Retinal pigment epithelial cell (primary cell): ENCODE measurements around the gene LINGO1.

Experiments
- DNase-seq: peaks from one replicate; pipeline ENCODE4 v3.0.0-alpha.2; 2010; ENCODE audit warnings: low read depth
- H3K4me3 ChIP-seq: 2 replicates; pipeline ENCODE4 v1.5.1; 2011; ENCODE audit warnings: mild to moderate bottlenecking, low read length, control low read depth, moderate library complexity
- TF ChIP-seq, protein P1 (sequence below): conservative IDR thresholded peaks from 2 replicates; pipeline ENCODE4 v1.5.1; 2011; ENCODE audit warnings: low read depth, low read length, control low read depth, inconsistent platforms

Gene LINGO1

DNA sequence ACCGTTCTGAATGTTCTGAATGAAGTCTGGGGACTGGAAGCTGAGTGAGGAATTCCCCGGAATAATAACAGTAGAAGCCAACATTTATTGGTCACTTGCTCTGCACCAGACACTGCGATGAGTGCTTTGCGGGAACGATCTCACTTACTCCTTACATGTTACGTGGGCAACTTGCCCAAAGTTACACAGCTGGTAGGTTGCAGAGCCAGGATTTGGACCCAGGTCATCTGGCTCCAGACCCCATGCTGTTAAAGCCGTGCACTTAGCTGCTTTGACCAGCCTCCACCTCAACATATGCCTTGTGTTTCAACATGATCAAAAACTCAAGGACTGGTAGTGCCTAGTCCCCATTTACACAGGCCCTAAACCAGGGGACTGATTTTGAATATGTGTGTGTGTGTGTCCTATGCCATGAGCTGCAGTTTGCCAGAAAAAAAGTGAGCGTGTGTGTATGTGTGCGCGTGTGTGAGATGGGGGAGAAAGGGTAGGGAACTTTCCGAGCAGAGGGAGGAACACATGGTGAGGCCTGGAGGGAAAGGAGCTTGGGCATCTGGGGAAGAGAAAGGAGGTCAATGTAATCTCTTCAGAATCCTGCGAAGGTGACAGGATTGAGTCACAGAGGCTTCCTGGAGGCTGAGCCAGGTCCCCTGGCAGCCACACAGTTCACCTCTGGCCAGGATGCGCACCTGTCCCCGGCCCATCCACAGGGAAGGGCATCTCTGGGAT is 28.9 kb downstream of the LINGO1 start:
- no peak overlapping the region for H3K4me3 ChIP-seq
- DNase-seq = no peak
- TF ChIP-seq, protein P1, sequence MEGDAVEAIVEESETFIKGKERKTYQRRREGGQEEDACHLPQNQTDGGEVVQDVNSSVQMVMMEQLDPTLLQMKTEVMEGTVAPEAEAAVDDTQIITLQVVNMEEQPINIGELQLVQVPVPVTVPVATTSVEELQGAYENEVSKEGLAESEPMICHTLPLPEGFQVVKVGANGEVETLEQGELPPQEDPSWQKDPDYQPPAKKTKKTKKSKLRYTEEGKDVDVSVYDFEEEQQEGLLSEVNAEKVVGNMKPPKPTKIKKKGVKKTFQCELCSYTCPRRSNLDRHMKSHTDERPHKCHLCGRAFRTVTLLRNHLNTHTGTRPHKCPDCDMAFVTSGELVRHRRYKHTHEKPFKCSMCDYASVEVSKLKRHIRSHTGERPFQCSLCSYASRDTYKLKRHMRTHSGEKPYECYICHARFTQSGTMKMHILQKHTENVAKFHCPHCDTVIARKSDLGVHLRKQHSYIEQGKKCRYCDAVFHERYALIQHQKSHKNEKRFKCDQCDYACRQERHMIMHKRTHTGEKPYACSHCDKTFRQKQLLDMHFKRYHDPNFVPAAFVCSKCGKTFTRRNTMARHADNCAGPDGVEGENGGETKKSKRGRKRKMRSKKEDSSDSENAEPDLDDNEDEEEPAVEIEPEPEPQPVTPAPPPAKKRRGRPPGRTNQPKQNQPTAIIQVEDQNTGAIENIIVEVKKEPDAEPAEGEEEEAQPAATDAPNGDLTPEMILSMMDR = no peak

GRCh38 chr15:77602800-77603199 is 29.9 kb downstream of the LINGO1 start:
- DNase-seq = no peak
- TF ChIP-seq, protein P1 = no peak
- no peak overlapping the region for H3K4me3 ChIP-seq

DNA sequence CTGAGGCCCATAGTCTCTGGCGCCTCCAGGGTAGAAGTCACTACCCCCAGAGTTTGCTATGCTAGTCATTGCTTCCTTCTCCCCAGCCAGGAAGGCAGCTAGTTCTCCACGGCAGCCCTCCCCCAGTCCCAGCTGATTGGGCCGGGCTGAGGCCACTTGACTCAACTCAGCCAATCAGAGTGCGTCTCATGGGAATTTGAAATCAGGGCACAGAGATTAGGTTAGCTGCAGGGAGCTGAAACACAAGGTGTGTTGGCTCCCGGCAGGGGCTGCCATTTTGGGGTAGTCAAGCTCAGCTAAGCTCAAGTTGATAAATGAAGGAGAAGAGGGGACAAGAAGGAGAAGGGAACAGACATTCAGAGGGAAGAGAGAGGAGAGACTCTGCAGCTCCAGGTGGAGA is 32.8 kb downstream of the LINGO1 start:
- TF ChIP-seq, protein P1 = no peak
- no peak for DNase-seq

GRCh38 chr15:77599357-77599756 is 33.4 kb downstream of the LINGO1 start:
- no peak for DNase-seq
- H3K4me3 ChIP-seq = no peak overlapping the region
- TF ChIP-seq, protein P1 = no peak

More for the DNA sequence above, 32.8 kb downstream of the LINGO1 start:
- no peak overlapping the region for H3K4me3 ChIP-seq

GRCh38 chr15:77598644-77599043 is 34.1 kb downstream of the LINGO1 start:
- no peak for DNase-seq
- H3K4me3 ChIP-seq = no peak overlapping the region
- TF ChIP-seq, protein P1 = no peak

GRCh38 chr15:77597804-77598453 is 34.8 kb downstream of the LINGO1 start:
- no peak for DNase-seq
- no peak overlapping the region for H3K4me3 ChIP-seq
- TF ChIP-seq, protein P1 = no peak
